ENCODE measurements around the gene DUSP18.
A peak's percentile ranks its signal among the peaks of the same experiment; 100 is the strongest.
"Not testable (repeated sequence)": the region's sequence is repeated elsewhere in the genome, so short reads cannot be mapped to it uniquely, and the experiment has no call there.

DUSP18 gene

GRCh38 chr22:30667494-30668385 is at the start of gene DUSP18:
DUSP18 (minus strand) TSS chr22:30667875; CDS start chr22:30664003, 3,872 bp downstream.
- TF ChIP-seq, protein P1, sequence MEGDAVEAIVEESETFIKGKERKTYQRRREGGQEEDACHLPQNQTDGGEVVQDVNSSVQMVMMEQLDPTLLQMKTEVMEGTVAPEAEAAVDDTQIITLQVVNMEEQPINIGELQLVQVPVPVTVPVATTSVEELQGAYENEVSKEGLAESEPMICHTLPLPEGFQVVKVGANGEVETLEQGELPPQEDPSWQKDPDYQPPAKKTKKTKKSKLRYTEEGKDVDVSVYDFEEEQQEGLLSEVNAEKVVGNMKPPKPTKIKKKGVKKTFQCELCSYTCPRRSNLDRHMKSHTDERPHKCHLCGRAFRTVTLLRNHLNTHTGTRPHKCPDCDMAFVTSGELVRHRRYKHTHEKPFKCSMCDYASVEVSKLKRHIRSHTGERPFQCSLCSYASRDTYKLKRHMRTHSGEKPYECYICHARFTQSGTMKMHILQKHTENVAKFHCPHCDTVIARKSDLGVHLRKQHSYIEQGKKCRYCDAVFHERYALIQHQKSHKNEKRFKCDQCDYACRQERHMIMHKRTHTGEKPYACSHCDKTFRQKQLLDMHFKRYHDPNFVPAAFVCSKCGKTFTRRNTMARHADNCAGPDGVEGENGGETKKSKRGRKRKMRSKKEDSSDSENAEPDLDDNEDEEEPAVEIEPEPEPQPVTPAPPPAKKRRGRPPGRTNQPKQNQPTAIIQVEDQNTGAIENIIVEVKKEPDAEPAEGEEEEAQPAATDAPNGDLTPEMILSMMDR (IDR thresholded peaks at IDR 0.05; ENCODE audit: low read depth, low read length, missing control alignments) = peak; percentile 26
- in situ Hi-C loops (cut with HindIII; ENCODE audit: low sequenced_read_pairs) = no loop called here
- DNase-seq (ENCODE audit: low read depth) = peak; percentile 60
- peak within 1 kb of the TSS; percentile 83 for H3K4me3 ChIP-seq (ENCODE audit: low read depth, low read length)

GRCh38 chr22:30714062-30714461 is 46.4 kb upstream of the DUSP18 start:
- in situ Hi-C loops (cut with HindIII; ENCODE audit: low sequenced_read_pairs) = no loop called here
- TF ChIP-seq, protein P1 (IDR thresholded peaks at IDR 0.05; ENCODE audit: low read depth, low read length, missing control alignments) = no peak
- H3K4me3 ChIP-seq (ENCODE audit: low read depth, low read length) = no peak overlapping the region

GRCh38 chr22:30712094-30712493 is 44.4 kb upstream of the DUSP18 start:
- TF ChIP-seq, protein P1 (IDR thresholded peaks at IDR 0.05; ENCODE audit: low read depth, low read length, missing control alignments) = no peak
- in situ Hi-C loops (cut with HindIII; ENCODE audit: low sequenced_read_pairs) = no loop called here
- no peak overlapping the region for H3K4me3 ChIP-seq (ENCODE audit: low read depth, low read length)
- DNase-seq (ENCODE audit: low read depth) = no peak

More at GRCh38 chr22:30714062-30714461, 46.4 kb upstream of the DUSP18 start:
- no peak for DNase-seq (ENCODE audit: low read depth)

DNA sequence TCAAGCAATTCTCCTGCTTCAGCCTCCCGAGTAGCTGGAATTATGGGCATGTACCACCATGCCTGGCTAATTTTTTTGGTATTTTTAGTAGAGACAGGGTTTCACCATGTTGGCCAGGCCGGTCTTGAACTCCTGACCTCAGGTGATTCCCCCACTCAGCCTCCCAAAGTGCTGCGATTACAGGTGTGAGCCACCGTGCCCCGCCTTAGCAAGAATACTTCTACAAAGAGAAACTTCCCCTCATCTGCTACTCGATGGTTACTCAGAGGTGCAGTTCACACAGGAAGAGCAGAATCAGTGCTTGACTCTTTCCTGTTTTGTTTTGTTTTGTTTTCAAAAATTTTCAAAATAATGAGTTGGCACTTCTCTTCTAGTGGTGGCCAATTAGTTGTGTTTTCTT is 42.3 kb upstream of the DUSP18 start:
- DNase-seq (ENCODE audit: low read depth); H3K4me3 ChIP-seq (ENCODE audit: low read depth, low read length); in situ Hi-C loops (cut with HindIII; ENCODE audit: low sequenced_read_pairs): not testable (repeated sequence)

GRCh38 chr22:30705710-30706651 is 38.3 kb upstream of the DUSP18 start:
- H3K4me3 ChIP-seq (ENCODE audit: low read depth, low read length) = no peak overlapping the region
- peak; percentile 88 for DNase-seq (ENCODE audit: low read depth)
- TF ChIP-seq, protein P1 (IDR thresholded peaks at IDR 0.05; ENCODE audit: low read depth, low read length, missing control alignments) = no peak
- in situ Hi-C loops (cut with HindIII; ENCODE audit: low sequenced_read_pairs) = no loop called here

DNA sequence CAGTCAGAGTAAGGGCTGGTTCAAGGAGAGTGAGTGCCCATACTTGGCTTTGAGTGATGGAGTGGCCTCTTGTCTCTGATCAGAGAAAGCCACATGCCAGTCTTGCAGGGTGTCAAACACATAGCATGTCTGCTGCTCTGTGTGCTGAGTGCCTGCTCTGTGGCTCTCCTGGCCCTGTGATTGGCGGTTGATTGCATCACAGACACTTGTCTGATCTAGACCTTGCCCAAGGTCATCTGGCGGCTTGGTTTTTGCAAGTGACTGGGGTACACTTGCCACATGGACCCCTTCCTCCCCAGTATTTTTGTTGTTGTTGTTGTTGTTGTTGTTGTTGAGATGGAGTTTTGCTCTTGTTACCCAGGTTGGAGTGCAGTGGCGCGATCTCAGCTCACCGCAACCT is 37.3 kb upstream of the DUSP18 start:
- no peak overlapping the region for H3K4me3 ChIP-seq (ENCODE audit: low read depth, low read length)
- TF ChIP-seq, protein P1 (IDR thresholded peaks at IDR 0.05; ENCODE audit: low read depth, low read length, missing control alignments) = no peak
- DNase-seq (ENCODE audit: low read depth) = no peak
- in situ Hi-C loops (cut with HindIII; ENCODE audit: low sequenced_read_pairs) = no loop called here

Measured in astrocyte of the cerebellum (primary cell).